ENCODE results near the gene ELP4. TPM values are rescaled to one million over a fixed set of nuclear protein-coding genes. Genes with fewer than 3 reads are reported as not detected.

The ELP4 gene
- total and polyA plus RNA-seq, 2 experiments from 2014 or later: 28.2 to 38.3 TPM

DNA sequence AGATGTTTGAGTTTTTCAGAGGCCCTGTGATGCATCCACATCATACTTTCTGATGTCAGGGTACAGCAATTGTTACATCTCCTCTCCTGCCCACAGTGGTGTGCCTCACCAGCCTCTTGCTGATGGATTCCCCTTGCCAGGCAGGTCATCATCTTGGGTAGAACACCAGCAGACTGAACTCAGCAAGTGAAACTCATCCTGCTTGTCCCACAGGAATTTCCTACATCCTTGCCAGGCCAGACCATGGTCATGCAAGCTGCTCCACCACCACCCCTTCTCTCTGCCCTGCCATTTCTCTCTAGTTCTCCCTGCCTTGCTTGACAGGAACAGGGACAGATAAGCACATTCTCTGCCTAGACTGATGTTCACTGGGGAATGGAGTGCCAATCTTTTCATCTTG lies 215.6 kb downstream of the ELP4 start (continued):
- TF ChIP-seq, protein P1, sequence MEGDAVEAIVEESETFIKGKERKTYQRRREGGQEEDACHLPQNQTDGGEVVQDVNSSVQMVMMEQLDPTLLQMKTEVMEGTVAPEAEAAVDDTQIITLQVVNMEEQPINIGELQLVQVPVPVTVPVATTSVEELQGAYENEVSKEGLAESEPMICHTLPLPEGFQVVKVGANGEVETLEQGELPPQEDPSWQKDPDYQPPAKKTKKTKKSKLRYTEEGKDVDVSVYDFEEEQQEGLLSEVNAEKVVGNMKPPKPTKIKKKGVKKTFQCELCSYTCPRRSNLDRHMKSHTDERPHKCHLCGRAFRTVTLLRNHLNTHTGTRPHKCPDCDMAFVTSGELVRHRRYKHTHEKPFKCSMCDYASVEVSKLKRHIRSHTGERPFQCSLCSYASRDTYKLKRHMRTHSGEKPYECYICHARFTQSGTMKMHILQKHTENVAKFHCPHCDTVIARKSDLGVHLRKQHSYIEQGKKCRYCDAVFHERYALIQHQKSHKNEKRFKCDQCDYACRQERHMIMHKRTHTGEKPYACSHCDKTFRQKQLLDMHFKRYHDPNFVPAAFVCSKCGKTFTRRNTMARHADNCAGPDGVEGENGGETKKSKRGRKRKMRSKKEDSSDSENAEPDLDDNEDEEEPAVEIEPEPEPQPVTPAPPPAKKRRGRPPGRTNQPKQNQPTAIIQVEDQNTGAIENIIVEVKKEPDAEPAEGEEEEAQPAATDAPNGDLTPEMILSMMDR (conservative IDR thresholded peaks at IDR 0.05; ENCODE audit: low read depth in 2 of 2): no peak
- TF ChIP-seq, protein P2, sequence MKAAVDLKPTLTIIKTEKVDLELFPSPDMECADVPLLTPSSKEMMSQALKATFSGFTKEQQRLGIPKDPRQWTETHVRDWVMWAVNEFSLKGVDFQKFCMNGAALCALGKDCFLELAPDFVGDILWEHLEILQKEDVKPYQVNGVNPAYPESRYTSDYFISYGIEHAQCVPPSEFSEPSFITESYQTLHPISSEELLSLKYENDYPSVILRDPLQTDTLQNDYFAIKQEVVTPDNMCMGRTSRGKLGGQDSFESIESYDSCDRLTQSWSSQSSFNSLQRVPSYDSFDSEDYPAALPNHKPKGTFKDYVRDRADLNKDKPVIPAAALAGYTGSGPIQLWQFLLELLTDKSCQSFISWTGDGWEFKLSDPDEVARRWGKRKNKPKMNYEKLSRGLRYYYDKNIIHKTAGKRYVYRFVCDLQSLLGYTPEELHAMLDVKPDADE (IDR thresholded peaks at IDR 0.05): no peak
- TF ChIP-seq ZNF331 (CRISPR knock-in tag; IDR thresholded peaks at IDR 0.05; ENCODE audit: low read depth) (no peak), POLR2AphosphoS5 (IDR thresholded peaks at IDR 0.05; ENCODE audit: low read depth) (no peak), EZH2 (IDR thresholded peaks at IDR 0.05; ENCODE audit: low read depth, unreplicated experiment) (no peak)

- Histone ChIP-seq H2AFZ (no peak overlapping the region), H3K4me1 (ENCODE audit: insufficient read depth) (no peaks in the 10 kb centered on the region), H3K27me3 (ENCODE audit: insufficient read depth) (no peaks in the 10 kb centered on the region), H4K20me1 (replicated peaks; ENCODE audit: insufficient read depth) (no peaks in the 10 kb centered on the region), H3K36me3 (ENCODE audit: insufficient read depth) (0 out of 2 replicates have a peak, but pooled peaks cover 4% of the 10 kb centered on the region), H3K79me2 (replicated peaks; ENCODE audit: insufficient read depth) (no peaks in the 10 kb centered on the region), H3K4me3 (no peak overlapping the region), H3K27ac (ENCODE audit: low read depth) (no peak overlapping the region), H3F3A (replicated peaks; ENCODE audit: low read depth) (no peaks in the 10 kb centered on the region), H3K9me2 (ENCODE audit: insufficient read depth) (no peaks in the 10 kb centered on the region; the same call in 1 of the 2 replicates), H3K4me2 (no peak overlapping the region)
- no peak overlapping the region for H3K27ac Mint-ChIP-seq
- DNase-seq (ENCODE audit: low spot score) (no peak), ATAC-seq (no peak)
- peaks cover 29% of the 10 kb centered on the region for H3K9me3 Mint-ChIP-seq
- peaks cover 26% of the 10 kb centered on the region for H3K36me3 Mint-ChIP-seq (ENCODE audit: low read depth)
- H3K4me1 Mint-ChIP-seq: no peaks in the 10 kb centered on the region
- no peaks in the 10 kb centered on the region for H3K27me3 Mint-ChIP-seq (ENCODE audit: insufficient read depth, low read depth, poor library complexity)
- no peak overlapping the region for H3K4me3 Mint-ChIP-seq
- TF ChIP-seq EZH2 (IDR thresholded peaks at IDR 0.05; ENCODE audit: low read depth, unreplicated experiment) (no peak), POLR2AphosphoS5 (IDR thresholded peaks at IDR 0.05; ENCODE audit: low read depth) (no peak), JUNB (IDR thresholded peaks at IDR 0.05; ENCODE audit: unreplicated experiment) (no peak), STAT1 (IDR thresholded peaks at IDR 0.05; ENCODE audit: unreplicated experiment) (no peak)
- TF ChIP-seq, protein P1 (conservative IDR thresholded peaks at IDR 0.05; ENCODE audit: low read depth in 2 of 2): no peak
- TF ChIP-seq, protein P3, sequence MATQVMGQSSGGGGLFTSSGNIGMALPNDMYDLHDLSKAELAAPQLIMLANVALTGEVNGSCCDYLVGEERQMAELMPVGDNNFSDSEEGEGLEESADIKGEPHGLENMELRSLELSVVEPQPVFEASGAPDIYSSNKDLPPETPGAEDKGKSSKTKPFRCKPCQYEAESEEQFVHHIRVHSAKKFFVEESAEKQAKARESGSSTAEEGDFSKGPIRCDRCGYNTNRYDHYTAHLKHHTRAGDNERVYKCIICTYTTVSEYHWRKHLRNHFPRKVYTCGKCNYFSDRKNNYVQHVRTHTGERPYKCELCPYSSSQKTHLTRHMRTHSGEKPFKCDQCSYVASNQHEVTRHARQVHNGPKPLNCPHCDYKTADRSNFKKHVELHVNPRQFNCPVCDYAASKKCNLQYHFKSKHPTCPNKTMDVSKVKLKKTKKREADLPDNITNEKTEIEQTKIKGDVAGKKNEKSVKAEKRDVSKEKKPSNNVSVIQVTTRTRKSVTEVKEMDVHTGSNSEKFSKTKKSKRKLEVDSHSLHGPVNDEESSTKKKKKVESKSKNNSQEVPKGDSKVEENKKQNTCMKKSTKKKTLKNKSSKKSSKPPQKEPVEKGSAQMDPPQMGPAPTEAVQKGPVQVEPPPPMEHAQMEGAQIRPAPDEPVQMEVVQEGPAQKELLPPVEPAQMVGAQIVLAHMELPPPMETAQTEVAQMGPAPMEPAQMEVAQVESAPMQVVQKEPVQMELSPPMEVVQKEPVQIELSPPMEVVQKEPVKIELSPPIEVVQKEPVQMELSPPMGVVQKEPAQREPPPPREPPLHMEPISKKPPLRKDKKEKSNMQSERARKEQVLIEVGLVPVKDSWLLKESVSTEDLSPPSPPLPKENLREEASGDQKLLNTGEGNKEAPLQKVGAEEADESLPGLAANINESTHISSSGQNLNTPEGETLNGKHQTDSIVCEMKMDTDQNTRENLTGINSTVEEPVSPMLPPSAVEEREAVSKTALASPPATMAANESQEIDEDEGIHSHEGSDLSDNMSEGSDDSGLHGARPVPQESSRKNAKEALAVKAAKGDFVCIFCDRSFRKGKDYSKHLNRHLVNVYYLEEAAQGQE (IDR thresholded peaks at IDR 0.05; ENCODE audit: unreplicated experiment): no peak
- TF ChIP-seq, protein P2 (IDR thresholded peaks at IDR 0.05): no peak
Measured at GRCh38 chr11:31728432-31728831, 218.9 kb downstream of the ELP4 start.
